Osteoblast (primary cell): Measurements from ENCODE around the gene F10. TPM values are rescaled to one million over a fixed set of nuclear protein-coding genes. Genes with fewer than 3 reads are reported as not detected.

Source experiments
- DNase-seq: peaks from one replicate; pipeline ENCODE4 v3.0.0; 2011; ENCODE audit warnings: low spot score, mixed read lengths; ENCODE audit not compliant: insufficient read length; ENCODE audit errors: missing footprints
- H2AFZ ChIP-seq: 2 replicates; pipeline ENCODE4 v1.6.0; 2011; ENCODE audit warnings: mild to moderate bottlenecking, low read length
- H3K27ac ChIP-seq: 2 replicates; pipeline ENCODE4 v1.5.1; 2011; ENCODE audit warnings: mild to moderate bottlenecking, low read depth, low read length, moderate library complexity
- H3K27me3 ChIP-seq: 2 replicates; pipeline ENCODE4 v1.6.0; 2012; ENCODE audit warnings: mild to moderate bottlenecking, control low read depth, inconsistent platforms, low read length, moderate library complexity; ENCODE audit not compliant: insufficient read depth
- H3K36me3 ChIP-seq: 2 replicates; pipeline ENCODE4 v1.5.1; 2011; ENCODE audit warnings: mild to moderate bottlenecking, low read length, control low read depth, moderate library complexity; ENCODE audit not compliant: insufficient read depth
- H3K4me1 ChIP-seq: 2 replicates; pipeline ENCODE4 v1.5.1; 2011; ENCODE audit warnings: mild to moderate bottlenecking, low read length, control low read depth, moderate library complexity; ENCODE audit not compliant: insufficient read depth
- H3K4me2 ChIP-seq: 2 replicates; pipeline ENCODE4 v1.6.0; 2011; ENCODE audit warnings: mild to moderate bottlenecking, low read length; ENCODE audit not compliant: insufficient read depth
- H3K4me3 ChIP-seq: fragments of 200-600 bp; sonication (generic); 3 replicates; pipeline ENCODE4 v1.5.1; 2012; ENCODE audit warnings: mild to moderate bottlenecking, low read length, inconsistent platforms; ENCODE audit not compliant: insufficient read depth
- H3K79me2 ChIP-seq: 2 replicates; pipeline ENCODE4 v1.6.0; 2012; ENCODE audit warnings: mild to moderate bottlenecking, low read length, control low read depth, inconsistent platforms; ENCODE audit not compliant: insufficient read depth
- H3K9me3 ChIP-seq: 2 replicates; pipeline ENCODE4 v1.5.1; 2011; ENCODE audit warnings: low read depth, low read length, control low read depth
- H4K20me1 ChIP-seq: 2 replicates; pipeline ENCODE4 v1.6.0; 2012; ENCODE audit warnings: mild to moderate bottlenecking, low read length, control low read depth; ENCODE audit not compliant: insufficient read depth
- CTCF ChIP-seq: IDR thresholded peaks from 2 replicates; pipeline ENCODE4 v1.5.1; 2011; ENCODE audit warnings: mild to moderate bottlenecking, low read depth, low read length, moderate library complexity; ENCODE audit errors: extremely low read depth
- total RNA-seq: library from RNA; depleted of rRNA; stranded (reverse); fragments of >200 nt; gene quantifications from 2 replicates; pipeline ENCODE4 v1.2.3, GENCODE V29; 2012

Gene F10
- total RNA-seq, 1 donor = not detected

GRCh38 chr13:113155982-113156655 lies 33.5 kb downstream of the F10 start:
- no peak for DNase-seq
- Histone ChIP-seq H3K27ac (no peak overlapping the region), H3K9me3 (no peaks in the 10 kb centered on the region), H3K27me3 (peaks cover 5% of the 10 kb centered on the region), H3K4me2 (no peak overlapping the region), H3K36me3 (no peaks in the 10 kb centered on the region), H4K20me1 (no peaks in the 10 kb centered on the region), H3K4me1 (peaks cover 16% of the 10 kb centered on the region), H3K79me2 (no peaks in the 10 kb centered on the region), H2AFZ (no peak overlapping the region), H3K4me3 (no peak overlapping the region)
- no peak for TF ChIP-seq CTCF

DNA sequence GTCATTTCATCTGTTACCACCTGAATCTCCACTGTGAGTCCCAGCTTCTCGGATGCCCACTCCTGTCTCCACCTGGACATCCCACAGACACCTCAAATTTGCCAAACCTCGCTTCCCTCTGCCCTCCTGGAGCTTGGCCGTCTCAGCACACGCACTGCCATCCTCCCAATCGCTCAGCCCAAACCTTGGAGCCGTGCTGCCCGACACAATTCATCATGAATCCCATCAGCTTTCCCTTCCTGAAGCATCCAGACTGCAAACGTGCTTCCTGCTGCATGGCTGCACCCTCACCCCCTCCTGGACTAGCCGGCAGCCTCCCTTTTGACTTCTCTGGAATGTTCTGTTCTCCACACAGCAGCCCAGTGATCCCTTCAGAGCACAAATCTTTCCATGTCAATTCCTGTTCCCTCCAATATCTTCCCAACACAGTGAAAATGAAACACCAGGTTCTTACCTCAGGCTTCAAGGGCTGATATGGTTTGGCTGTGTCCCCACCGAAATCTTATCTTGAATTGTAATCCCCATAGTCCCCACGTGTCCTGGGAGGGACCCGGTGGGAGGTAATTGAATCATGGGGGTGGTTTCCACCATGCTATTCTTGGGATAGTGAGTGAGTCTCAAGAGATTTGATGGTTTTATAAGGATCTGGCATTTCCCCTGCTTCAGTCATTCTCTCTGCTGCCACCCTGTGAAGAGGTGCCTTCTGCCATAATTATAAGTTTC lies 34.8 kb downstream of the F10 start:
- Histone ChIP-seq H3K36me3 (no peaks in the 10 kb centered on the region), H3K79me2 (no peaks in the 10 kb centered on the region), H3K4me1 (peaks cover 12% of the 10 kb centered on the region), H3K4me3 (no peak overlapping the region), H3K27me3 (peaks cover 6% of the 10 kb centered on the region), H3K27ac (no peak overlapping the region), H3K9me3 (no peaks in the 10 kb centered on the region), H4K20me1 (no peaks in the 10 kb centered on the region), H2AFZ (peak overlapping the region; percentile 17), H3K4me2 (no peak overlapping the region)
- no peak for TF ChIP-seq CTCF
- DNase-seq = peak; percentile 34

DNA sequence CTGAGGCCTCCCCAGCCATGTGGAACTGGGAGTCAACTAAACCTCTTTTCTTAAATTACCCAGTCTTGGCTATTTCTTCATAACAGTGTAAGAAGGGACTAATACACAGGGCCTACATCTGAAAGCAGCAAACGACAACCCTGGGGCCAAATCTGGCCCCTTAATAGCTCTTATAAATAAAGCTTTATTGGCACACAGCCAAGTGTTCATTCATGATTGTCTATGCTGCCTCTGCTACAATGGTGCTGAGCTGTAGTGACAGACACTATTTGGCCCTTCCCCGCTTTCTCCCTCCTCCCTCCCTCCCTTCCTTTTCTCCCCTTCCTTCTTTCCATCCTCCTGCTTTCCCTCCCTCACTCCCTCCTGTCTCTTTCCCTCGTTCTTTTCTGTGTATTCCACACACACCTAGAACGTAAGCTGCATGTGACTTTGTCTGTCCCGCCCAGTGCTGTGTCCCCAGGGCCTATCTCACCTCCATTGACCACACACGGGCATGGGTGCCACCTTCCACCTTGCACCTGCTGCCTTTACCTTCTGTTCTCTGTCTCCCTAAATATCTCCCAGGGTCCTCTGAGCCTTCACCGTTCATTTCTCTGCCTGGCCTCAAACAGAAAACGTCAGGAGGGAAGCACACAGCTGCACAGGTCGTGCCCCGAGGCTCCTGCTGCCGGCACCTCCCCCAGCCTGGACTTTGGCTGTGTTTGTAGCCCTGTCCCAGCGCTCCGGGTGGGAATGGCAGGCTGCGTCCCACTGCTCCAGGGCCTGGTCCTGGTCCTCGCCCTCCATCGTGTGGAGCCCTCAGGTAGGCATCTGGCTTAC lies 35.5 kb downstream of the F10 start, which contains the start of gene PROZ:
TSS of gene PROZ (plus strand) at position 720 of the 819 bp plus-strand sequence. CDS start at position 733, 13 bp downstream.
- no peaks in the 10 kb centered on the region for H4K20me1 ChIP-seq
- TF ChIP-seq CTCF = no peak
- no peak within 1 kb of the TSS for H3K4me2 ChIP-seq
- H3K9me3 ChIP-seq = no peaks in the 10 kb centered on the region
- H3K27ac ChIP-seq = no peak within 1 kb of the TSS
- no peak within 1 kb of the TSS for H3K4me3 ChIP-seq
- peak; percentile 60 for DNase-seq
- H2AFZ ChIP-seq = peak within 1 kb of the TSS; percentile 17
- H3K79me2 ChIP-seq = no peaks in the 10 kb centered on the region
- H3K27me3 ChIP-seq = peaks cover 12% of the 10 kb centered on the region
- H3K36me3 ChIP-seq = no peaks in the 10 kb centered on the region
- H3K4me1 ChIP-seq = peaks cover 5% of the 10 kb centered on the region
